Measurements from ENCODE around the gene KRT84.

Gene KRT84

DNA sequence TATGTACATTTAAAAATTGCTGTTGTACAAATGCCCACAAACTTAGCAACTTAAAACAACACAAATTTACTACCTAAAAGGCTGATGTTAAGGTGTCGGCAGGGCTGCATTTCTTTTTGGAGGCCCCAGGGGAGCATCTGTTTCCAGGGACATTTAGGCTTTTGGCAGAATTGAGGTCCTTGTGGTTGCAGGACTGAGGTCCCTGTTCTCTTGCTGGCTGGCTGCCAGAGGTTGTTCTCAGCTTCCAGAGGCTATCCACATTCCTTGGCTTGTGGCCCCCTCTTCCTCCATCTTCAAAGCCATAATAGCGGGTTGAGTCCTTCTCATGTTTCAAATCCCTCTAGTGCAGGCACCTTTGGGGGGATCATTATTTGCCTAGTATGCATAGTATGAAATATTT, 41.9 kb downstream of the KRT84 start:
- TF ChIP-seq MYC (IDR thresholded peaks at IDR 0.05; ENCODE audit: low read depth, low read length) (no peak), POLR2A (IDR thresholded peaks at IDR 0.05; ENCODE audit: extremely low read depth, insufficient read length) (no peak)
- TF ChIP-seq, protein P1, sequence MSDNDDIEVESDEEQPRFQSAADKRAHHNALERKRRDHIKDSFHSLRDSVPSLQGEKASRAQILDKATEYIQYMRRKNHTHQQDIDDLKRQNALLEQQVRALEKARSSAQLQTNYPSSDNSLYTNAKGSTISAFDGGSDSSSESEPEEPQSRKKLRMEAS (IDR thresholded peaks at IDR 0.05; ENCODE audit: low read depth, low read length) = no peak
- TF ChIP-seq, protein P2, sequence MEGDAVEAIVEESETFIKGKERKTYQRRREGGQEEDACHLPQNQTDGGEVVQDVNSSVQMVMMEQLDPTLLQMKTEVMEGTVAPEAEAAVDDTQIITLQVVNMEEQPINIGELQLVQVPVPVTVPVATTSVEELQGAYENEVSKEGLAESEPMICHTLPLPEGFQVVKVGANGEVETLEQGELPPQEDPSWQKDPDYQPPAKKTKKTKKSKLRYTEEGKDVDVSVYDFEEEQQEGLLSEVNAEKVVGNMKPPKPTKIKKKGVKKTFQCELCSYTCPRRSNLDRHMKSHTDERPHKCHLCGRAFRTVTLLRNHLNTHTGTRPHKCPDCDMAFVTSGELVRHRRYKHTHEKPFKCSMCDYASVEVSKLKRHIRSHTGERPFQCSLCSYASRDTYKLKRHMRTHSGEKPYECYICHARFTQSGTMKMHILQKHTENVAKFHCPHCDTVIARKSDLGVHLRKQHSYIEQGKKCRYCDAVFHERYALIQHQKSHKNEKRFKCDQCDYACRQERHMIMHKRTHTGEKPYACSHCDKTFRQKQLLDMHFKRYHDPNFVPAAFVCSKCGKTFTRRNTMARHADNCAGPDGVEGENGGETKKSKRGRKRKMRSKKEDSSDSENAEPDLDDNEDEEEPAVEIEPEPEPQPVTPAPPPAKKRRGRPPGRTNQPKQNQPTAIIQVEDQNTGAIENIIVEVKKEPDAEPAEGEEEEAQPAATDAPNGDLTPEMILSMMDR (IDR thresholded peaks at IDR 0.05; ENCODE audit: low read depth, low read length) = no peak
- DNase-seq (ENCODE audit: low read depth) = no peak
- H3K4me3 ChIP-seq (ENCODE audit: low read depth, low read length) = no peak overlapping the region

DNA sequence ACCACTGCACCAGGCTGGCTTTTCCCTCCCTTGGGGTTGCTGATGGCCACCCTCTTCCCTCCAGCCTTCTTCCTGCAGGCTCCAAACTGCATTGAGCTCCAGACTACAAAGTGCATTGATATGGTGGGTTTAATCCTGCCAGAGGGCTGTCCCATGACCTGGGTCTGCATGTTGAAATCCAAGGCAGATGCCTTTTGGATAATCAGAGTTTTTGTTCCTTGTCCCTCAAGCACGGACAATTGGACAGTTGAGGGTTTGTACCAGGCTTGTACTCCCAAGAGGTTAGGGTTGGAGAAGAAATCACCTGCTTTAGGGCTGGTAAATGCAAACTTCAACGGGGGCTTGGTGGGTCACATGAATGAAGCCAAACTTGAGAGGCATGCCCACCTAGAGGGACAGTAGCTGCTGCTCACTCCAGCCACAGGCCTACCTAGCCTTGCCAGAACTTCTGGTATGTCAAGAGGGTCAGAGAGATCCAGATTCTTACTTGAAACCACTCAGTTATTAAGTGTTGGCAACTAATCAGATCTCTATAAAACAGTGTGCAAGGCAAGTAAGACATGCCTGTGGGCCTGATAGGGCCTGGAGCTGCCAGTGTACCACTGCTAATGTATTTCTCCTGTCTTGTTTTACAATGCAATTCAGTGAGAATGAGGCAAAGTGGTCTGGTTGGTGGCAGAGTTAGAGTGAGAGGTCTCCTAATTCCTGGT, 42.5 kb downstream of the KRT84 start:
- H3K4me3 ChIP-seq (ENCODE audit: low read depth, low read length) = no peak overlapping the region
- no peak for TF ChIP-seq MYC (IDR thresholded peaks at IDR 0.05; ENCODE audit: low read depth, low read length)
- TF ChIP-seq, protein P2 (IDR thresholded peaks at IDR 0.05; ENCODE audit: low read depth, low read length) = no peak
- TF ChIP-seq, protein P1 (IDR thresholded peaks at IDR 0.05; ENCODE audit: low read depth, low read length) = no peak
- TF ChIP-seq POLR2A (IDR thresholded peaks at IDR 0.05; ENCODE audit: extremely low read depth, insufficient read length) = no peak
- no peak for DNase-seq (ENCODE audit: low read depth)

DNA sequence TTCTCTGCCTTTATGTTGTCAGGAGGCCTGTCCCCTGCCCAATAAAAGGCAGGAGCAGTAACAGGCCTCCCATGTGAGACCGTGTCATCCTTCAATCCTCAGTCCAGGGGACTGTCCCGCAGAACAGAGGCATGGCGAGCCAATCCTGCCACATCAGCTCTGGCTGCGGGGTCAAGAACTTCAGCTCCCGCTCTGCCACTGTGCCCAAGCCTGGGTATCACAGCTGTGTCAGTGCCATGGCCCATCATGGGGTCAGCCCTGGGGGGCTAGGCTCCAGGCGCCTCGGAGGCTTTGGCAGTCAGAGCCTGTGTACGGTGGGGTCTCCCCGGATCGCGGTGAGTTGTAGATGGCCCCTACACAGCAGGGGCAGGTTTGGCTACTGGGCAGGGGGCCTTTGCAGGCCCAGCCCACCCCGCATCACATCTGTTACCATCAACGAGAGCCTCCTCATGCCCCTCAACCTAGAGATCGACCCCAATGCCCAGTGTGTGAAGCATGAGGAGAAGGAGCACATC, 44.3 kb downstream of the KRT84 start:
- DNase-seq (ENCODE audit: low read depth) = no peak
- no peak overlapping the region for H3K4me3 ChIP-seq (ENCODE audit: low read depth, low read length)
- TF ChIP-seq MYC (IDR thresholded peaks at IDR 0.05; ENCODE audit: low read depth, low read length) (no peak), POLR2A (IDR thresholded peaks at IDR 0.05; ENCODE audit: extremely low read depth, insufficient read length) (no peak)
- TF ChIP-seq, protein P2 (IDR thresholded peaks at IDR 0.05; ENCODE audit: low read depth, low read length) = no peak
- TF ChIP-seq, protein P1 (IDR thresholded peaks at IDR 0.05; ENCODE audit: low read depth, low read length) = no peak

DNA sequence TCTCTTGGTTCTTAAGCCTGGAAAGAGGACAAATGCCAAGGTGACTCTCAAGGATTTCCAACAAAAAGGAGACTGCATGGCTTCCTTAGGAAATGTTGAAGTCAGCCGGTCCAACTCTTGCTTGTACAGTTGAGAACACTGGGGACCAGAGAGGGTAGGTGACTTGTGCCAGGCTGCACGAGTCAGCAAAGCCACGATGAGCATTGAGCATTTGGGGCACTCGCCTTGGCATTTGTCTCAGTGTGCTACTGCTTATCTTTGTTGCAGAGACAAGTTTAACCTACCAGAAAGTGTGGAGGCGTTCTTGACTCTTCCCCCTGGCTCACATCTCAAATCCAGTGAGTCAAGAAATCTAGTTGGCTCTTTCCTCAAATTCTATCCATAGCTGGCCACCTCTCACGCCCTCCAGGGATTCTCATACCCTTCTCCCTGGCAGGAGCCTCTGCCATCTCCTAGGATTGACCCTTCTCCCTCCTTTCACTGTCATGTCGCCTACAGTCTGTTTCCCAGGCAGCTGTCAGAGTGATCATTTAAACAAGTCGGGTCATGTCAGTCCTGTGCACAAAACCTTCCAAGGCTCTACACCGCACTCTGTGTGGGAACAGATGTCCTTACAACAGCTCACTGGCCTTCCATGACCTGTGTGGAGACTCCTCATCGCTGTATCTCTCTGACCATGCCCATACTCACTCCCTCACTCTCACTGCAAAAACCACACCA, 47.1 kb downstream of the KRT84 start:
- TF ChIP-seq MYC (IDR thresholded peaks at IDR 0.05; ENCODE audit: low read depth, low read length) = no peak
- TF ChIP-seq, protein P1 (IDR thresholded peaks at IDR 0.05; ENCODE audit: low read depth, low read length) = no peak
- TF ChIP-seq, protein P2 (IDR thresholded peaks at IDR 0.05; ENCODE audit: low read depth, low read length) = no peak
- no peak for TF ChIP-seq POLR2A (IDR thresholded peaks at IDR 0.05; ENCODE audit: extremely low read depth, insufficient read length)
- no peak overlapping the region for H3K4me3 ChIP-seq (ENCODE audit: low read depth, low read length)
- DNase-seq (ENCODE audit: low read depth) = no peak

DNA sequence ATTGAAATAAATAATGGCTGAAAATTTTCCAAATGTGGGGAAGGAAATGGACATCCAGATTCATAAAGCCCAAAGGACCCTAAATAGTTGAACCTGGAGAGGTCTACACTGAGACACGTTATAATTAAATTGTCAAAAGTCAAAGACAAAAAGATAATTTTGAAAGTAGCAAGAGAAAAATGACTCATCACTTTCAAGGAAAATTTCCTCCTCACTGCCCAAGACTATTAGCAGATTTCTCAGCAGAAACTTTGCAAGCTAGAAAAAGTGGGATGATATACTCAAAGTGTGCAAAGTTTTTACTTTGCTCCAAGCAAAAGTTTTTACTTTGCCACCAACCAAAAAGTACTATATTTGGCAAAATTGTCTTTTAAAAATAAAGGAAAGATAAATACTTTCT, 48.4 kb downstream of the KRT84 start:
- DNase-seq (ENCODE audit: low read depth) = no peak
- no peak for TF ChIP-seq POLR2A (IDR thresholded peaks at IDR 0.05; ENCODE audit: extremely low read depth, insufficient read length)
- TF ChIP-seq MYC (IDR thresholded peaks at IDR 0.05; ENCODE audit: low read depth, low read length) = no peak
- no peak overlapping the region for H3K4me3 ChIP-seq (ENCODE audit: low read depth, low read length)

DNA sequence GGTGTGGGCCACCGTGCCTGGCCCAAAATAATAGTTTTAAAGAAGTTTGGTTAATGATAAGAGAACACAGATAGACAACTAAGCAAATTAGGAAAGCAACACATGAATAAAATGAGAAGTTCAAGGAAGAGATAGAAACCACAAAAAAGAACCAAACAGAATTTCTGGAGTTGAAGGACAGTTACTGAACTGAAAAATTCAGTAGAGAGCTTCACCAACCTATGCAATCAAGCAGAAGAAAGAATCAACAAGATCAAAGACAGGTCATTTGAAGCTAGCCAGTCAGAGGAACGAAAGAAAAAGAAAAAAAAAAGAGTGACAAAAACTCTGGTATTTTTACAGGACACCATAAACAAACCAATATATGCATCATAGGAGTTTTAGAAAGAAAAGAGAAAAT, 48.8 kb downstream of the KRT84 start:
- no peak overlapping the region for H3K4me3 ChIP-seq (ENCODE audit: low read depth, low read length)
- TF ChIP-seq, protein P2 (IDR thresholded peaks at IDR 0.05; ENCODE audit: low read depth, low read length) = no peak
- TF ChIP-seq MYC (IDR thresholded peaks at IDR 0.05; ENCODE audit: low read depth, low read length) (no peak), POLR2A (IDR thresholded peaks at IDR 0.05; ENCODE audit: extremely low read depth, insufficient read length) (no peak)
- TF ChIP-seq, protein P1 (IDR thresholded peaks at IDR 0.05; ENCODE audit: low read depth, low read length) = no peak
- DNase-seq (ENCODE audit: low read depth) = no peak

Measured in NB4 (cell line).